ENCODE data around the gene STRADB.

- TF ChIP-seq, protein P1, sequence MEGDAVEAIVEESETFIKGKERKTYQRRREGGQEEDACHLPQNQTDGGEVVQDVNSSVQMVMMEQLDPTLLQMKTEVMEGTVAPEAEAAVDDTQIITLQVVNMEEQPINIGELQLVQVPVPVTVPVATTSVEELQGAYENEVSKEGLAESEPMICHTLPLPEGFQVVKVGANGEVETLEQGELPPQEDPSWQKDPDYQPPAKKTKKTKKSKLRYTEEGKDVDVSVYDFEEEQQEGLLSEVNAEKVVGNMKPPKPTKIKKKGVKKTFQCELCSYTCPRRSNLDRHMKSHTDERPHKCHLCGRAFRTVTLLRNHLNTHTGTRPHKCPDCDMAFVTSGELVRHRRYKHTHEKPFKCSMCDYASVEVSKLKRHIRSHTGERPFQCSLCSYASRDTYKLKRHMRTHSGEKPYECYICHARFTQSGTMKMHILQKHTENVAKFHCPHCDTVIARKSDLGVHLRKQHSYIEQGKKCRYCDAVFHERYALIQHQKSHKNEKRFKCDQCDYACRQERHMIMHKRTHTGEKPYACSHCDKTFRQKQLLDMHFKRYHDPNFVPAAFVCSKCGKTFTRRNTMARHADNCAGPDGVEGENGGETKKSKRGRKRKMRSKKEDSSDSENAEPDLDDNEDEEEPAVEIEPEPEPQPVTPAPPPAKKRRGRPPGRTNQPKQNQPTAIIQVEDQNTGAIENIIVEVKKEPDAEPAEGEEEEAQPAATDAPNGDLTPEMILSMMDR (IDR thresholded peaks at IDR 0.05; ENCODE audit: low read depth, low read length, missing input control) = no peak
- TF ChIP-seq YY1 (IDR thresholded peaks at IDR 0.05) (no peak), RXRA (IDR thresholded peaks at IDR 0.05) (no peak), TAF1 (conservative IDR thresholded peaks at IDR 0.05) (no peak), MAX (IDR thresholded peaks at IDR 0.05) (no peak), RAD21 (IDR thresholded peaks at IDR 0.05) (no peak), FOXA1 (IDR thresholded peaks at IDR 0.05) (no peak)
- TF ChIP-seq, protein P2, sequence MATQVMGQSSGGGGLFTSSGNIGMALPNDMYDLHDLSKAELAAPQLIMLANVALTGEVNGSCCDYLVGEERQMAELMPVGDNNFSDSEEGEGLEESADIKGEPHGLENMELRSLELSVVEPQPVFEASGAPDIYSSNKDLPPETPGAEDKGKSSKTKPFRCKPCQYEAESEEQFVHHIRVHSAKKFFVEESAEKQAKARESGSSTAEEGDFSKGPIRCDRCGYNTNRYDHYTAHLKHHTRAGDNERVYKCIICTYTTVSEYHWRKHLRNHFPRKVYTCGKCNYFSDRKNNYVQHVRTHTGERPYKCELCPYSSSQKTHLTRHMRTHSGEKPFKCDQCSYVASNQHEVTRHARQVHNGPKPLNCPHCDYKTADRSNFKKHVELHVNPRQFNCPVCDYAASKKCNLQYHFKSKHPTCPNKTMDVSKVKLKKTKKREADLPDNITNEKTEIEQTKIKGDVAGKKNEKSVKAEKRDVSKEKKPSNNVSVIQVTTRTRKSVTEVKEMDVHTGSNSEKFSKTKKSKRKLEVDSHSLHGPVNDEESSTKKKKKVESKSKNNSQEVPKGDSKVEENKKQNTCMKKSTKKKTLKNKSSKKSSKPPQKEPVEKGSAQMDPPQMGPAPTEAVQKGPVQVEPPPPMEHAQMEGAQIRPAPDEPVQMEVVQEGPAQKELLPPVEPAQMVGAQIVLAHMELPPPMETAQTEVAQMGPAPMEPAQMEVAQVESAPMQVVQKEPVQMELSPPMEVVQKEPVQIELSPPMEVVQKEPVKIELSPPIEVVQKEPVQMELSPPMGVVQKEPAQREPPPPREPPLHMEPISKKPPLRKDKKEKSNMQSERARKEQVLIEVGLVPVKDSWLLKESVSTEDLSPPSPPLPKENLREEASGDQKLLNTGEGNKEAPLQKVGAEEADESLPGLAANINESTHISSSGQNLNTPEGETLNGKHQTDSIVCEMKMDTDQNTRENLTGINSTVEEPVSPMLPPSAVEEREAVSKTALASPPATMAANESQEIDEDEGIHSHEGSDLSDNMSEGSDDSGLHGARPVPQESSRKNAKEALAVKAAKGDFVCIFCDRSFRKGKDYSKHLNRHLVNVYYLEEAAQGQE (IDR thresholded peaks at IDR 0.05) = no peak
These were observed 42.6 kb upstream of the STRADB start for GRCh38 chr2:201408931-201409330.
